GM21528 (cell line): Measurements from ENCODE around the gene ARL9.
A peak's percentile ranks its signal among the peaks of the same experiment; 100 is the strongest.

ENCODE experiments used
- ATAC-seq: cut with Tn5 transposase; IDR thresholded peaks from one replicate; pipeline ENCODE4 v1.9.1; 2021; ENCODE audit warnings: mild to moderate bottlenecking, moderate library complexity; ENCODE audit not compliant: unreplicated experiment, low FRiP score

Gene ARL9

GRCh38 chr4:56531149-56531770 is 25.7 kb downstream of the ARL9 start:
- no peak for ATAC-seq

GRCh38 chr4:56531823-56532222 is 26.2 kb downstream of the ARL9 start:
- ATAC-seq = no peak

GRCh38 chr4:56532239-56532638 is 26.6 kb downstream of the ARL9 start:
- no peak for ATAC-seq

GRCh38 chr4:56535915-56536314 is 30.3 kb downstream of the ARL9 start:
- ATAC-seq = no peak

- no peak for ATAC-seq
Measured at GRCh38 chr4:56537147-56537546, 31.6 kb downstream of the ARL9 start.

- ATAC-seq = no peak
Measured at GRCh38 chr4:56540826-56541225, 35.2 kb downstream of the ARL9 start.

- ATAC-seq = peak; percentile 99
Measured at GRCh38 chr4:56544573-56545131, 39.1 kb downstream of the ARL9 start.

GRCh38 chr4:56550642-56551041 is 45.1 kb downstream of the ARL9 start:
- no peak for ATAC-seq

GRCh38 chr4:56551516-56551915 is 45.9 kb downstream of the ARL9 start:
- ATAC-seq = no peak

- no peak for ATAC-seq
Measured at GRCh38 chr4:56552273-56552672, 46.7 kb downstream of the ARL9 start.

- no peak for ATAC-seq
Measured at GRCh38 chr4:56570041-56570440, 64.5 kb downstream of the ARL9 start.
